HuH-7.5 (cell line): ENCODE results near the gene ENPP6.
"Not testable (repeated sequence)": the region's sequence is repeated elsewhere in the genome, so short reads cannot be mapped to it uniquely, and the experiment has no call there.

Experiments
- DNase-seq: peaks from one replicate; pipeline ENCODE4 v3.0.0; 2011; ENCODE audit warnings: low spot score

The ENPP6 gene

DNA sequence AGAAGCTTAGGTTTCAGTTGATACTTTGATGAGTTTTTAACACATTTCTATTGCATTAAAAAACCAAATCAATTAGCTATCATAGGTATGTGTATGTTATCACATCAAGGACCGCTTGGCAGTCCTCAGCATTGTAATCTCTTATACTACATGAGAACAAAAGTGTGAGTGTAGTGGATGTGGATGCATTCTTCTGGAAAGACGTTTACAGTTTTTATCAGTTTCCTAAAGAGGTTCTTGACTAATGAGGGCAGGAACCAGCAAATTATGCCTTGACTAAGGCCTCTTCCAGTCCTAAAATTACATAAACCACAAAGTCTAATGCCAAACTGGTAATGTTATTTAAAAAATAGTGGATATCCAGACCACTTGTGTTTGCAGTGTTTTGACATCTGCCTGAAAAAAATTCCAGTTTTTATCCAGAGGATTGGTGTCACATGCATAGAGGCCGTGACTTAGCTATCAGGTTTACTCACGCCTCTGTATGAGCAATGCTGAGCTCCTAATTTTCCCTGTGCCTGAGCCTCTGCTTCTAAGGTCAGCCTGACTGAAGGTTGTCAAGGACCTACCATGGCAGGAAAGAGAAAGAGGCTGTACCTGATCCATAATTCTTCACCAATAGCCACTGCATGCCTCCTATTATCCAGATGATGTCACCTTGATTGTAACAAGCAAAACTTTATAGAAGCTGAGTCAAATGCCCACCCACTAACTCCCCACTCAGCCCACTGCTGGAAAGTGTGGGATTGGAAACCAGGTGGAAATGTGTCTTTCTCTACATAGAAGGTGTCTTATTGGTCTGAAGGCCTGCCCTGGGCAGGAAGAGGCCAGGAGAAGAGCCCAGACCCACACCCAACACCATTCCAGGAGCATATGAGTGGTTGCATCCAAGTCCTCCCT is 68.7 kb downstream of the ENPP6 start:
- DNase-seq: no peak

DNA sequence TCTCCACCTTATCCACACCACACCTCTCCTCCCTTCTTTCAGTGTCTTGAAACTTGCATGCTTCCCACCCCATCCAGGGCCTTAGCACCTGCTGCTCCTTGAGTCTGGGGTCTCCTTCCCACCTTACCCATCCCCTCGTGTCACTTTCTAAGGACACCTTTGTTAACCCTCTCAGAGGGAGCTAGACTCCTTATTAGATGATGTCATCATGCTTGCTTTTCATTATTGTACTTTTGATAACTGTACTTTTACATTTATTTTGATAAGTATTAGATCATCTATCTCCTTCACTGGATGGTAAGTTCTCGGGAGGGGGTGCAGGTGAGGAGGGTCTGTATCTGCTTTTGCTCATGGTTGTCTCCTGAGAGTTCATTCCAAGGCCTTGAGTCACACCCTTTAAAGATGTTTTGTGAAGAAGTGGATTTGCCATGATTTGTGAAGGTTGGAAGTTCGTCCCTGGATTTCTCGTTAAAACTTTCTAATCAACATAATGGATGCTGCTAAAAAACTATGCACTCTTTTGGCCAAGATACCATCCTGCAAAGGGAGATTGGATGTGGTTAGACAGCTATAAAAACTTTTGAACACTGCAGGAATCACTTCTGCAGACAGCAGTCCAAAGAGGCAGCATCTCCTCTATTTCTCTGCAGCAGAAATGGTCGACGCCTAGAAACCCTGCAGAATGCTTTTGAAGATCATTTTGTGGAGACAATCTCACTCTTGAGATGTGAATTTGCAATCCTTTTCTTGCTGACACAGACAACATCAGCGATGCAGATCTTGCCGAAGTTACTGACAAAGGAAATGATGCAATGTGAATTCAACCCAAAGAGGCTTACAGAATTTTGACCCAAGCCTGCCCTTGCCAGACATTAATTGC is 69.6 kb downstream of the ENPP6 start:
- DNase-seq: no peak

DNA sequence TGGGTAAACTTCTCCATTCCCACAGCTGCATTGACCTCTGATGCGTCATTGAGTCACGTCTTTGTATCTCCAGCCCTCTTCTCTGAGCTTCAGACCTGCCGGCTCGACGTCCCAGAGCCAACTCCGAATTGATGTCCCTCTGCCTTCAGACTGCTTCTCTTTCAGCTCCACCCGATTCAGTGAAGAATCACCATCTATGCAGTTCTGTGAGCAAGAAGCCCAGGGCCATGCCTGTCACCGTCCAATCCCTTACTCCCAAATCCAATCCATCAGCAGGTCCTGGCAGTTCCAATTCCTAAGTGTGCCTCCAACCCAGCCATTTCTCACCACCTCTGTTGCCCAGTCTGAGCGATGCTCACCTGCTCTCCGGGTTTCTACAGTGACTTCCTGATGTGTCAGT is 70.7 kb downstream of the ENPP6 start:
- no peak for DNase-seq

DNA sequence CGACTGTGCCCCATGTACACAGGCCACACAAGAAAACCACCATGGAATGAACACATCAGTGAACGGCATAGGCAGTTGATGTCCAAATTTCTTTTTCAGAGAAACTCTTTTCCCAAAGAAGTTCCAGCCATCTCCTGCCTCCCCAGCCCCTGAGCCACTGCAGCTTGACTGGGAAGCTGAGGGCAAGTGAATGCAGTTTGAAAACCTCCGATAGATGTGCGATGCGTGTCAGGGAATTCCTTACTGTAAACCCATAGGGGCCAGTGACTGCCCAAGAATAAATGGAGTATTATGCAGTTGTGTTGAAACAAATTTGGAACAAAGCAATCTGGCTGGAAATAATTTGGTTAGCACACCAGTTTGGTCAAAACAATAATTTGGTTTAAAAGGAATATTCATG is 72.1 kb downstream of the ENPP6 start:
- no peak for DNase-seq

DNA sequence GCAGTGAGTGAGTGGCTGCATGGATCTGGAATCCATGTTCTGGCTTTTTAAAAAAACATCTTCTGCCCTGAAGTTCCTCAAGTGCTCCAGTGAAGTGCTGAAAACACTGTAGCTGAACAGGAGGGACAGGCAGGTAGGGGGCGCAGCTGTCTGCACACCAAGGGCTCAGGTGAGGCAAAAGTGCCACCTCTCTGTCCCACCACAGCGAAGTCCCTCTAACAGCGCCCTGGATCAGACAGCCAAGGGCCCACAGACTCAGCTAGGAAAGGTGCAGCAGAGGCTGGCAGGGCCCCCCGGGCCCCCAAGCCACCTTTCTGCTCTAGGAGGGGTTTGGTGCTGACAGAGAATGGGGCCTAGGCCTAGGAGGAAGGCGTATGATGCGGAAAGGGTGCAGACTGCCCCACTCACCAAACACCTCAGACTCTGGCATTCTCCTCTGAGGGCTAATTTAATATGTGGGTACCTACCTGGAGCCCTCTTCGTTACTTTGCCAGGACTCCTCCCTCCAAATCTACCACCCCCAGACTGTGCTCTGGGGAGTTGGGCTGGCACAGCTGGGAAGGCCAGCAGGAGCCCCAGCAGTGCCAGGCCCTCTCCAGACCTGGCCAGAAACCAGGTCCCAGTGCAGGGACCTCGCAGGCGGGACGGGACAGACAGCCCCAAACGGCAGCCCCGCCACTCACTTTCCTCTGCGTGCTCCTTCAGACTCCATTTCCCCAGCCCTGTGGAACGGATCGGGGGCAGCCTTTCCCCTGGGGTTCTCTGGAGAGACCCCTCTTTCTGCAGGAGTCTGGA is 73.7 kb downstream of the ENPP6 start:
- no peak for DNase-seq

DNA sequence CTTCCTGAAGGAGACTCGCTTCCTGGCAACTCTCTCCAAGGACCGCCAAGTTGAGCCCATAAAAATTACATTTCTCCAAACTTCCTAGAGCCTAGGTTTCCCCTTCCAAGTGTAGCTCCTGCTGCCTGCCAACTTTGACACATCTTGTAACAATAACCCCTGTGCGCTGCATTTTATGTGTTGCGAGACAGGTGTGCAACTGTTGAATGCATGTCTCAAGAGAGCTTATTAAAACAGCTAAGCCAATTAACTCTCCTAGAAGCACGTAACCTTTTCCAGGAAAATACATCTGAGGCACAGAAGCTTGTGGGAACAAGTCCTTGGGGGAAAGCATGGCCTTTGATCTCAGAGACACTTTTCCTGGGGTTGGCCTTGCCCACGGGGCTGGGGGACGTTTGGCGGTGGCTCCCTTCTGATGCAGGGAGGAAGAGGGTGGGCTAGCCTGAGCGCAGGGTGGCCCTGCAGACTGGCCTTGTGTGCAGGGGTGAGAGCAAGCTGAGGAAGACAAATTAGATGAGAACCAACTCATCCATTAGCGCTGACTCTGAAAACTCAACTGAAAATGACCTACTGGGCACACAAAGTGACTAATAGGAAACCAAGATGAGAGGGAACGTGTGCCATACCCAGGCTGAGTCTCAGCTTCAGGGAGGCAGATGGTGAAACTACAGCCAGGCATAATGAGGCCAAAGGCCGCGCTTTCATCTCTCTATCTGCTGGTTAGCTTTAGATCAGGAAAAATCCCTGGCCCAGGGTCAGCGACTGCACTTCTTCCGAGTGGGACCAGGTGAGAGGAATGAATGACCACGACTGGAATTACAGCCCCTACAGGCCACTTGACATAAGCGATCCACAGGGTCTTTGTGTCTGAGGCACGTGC is 75.3 kb downstream of the ENPP6 start:
- no peak for DNase-seq

DNA sequence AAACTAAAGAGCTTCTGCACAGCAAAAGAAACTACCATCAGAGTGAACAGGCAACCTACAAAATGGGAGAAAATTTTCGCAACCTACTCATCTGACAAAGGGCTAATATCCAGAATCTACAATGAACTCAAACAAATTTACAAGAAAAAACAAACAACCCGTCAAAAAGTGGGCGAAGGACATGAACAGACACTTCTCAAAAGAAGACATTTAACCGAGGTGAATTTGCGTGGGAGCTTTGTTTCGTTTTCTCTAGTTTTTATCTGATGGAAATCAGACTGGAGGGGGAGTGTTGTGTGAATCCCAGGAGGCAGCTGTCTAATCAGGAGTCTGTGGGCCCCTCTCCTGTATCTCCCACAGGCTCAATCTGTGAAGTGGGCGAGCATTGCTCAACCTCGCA is 76.8 kb downstream of the ENPP6 start:
- not testable (repeated sequence) for DNase-seq

DNA sequence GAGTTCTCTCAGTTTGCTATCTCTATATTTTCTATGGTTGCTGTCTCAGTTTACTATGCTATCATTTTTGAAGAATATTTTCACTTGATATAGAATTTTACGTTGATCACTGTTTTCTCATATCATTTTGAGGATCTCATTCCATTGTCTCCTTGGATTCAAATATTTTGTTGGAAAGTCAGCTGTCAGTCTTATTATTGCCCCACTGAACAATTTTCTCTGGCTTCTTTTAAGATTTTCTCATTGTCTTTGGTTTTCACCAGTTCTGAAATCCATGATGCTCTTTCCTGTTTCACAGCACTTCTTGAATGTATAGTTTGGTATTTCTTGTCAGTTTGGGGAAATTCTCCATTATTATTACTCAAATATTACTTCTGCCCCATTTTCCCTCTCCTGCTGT is 81.1 kb downstream of the ENPP6 start:
- DNase-seq: no peak

DNA sequence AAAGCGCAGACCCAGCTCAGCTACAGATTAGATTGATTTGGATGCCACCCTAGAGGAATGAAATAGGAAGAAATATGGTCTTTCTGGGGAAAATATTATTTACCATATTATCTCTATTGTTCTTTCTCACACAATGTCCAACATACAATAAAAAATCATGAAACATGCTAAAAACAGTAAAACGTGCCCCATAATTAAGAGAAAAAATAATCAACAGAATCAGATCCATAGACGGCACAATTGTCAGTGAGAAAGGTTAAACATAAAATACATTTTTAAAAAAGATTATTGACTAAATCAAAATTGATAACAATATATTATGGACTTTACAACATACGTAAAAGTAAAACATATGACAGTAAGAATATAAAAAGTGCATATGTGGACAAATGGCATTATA is 90.9 kb downstream of the ENPP6 start:
- DNase-seq: no peak

DNA sequence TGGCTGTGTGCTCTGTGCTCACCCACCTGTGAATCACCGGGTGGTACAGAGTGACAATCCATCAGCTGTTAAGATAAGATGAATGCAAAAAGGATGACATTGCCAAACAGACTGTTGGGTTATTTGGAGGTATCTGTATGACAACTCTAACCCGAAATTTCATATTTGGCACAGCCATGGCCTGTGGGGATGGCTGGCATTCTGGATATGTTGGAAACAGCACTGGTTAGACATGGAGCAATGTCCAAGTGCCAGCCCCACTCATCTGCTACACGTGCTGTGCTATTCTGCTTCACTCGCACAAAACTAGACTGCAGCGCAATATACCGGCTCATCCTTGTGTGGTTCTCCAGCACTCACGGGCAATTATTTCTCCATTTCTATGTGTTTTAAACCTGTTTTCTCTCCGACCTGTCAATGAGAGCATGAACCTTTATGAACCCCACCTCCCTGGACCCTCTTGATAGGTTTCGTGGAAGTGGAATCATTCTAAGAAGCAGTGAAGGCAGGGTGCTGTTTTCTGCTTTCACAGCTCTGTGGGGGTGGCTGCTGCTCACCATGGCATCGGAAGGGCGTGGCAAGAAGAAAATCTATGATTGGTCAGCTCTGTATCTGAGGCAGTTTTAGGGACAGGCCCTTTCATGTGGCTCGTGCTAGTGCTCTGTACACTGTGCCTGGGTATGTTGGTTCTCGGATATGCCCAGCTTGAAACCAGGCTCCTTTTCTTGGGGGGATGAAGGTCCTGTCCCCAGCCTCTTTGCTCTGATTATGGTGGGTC is 94.9 kb downstream of the ENPP6 start:
- no peak for DNase-seq

DNA sequence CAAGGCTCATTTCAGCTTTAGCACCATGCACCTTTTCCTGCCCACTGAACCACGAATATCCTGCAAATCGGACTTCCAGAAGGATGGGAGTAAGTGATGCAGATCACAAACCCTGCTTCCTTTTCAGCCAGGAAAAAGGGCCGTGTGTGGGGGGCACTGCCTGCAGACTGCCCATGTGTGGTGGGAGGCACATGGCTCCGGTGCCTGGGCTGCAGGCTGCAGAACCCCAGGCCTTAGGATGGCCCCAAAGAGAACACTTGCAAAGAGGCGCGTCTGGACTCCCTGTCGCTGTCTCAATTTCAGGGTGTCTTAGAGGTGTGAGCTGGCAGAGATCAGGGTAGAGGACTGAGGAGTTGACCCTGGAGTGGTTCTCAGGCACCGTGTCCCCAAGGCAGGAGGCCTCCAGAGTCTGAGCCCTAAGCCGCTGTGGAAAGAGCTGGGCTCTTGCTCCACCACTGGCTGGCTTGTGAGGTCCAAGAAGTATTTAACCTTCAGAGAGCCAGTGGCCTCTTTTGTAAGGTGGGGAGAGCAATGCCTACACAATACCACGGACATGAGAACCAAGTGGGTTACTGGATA is 97.0 kb downstream of the ENPP6 start:
- no peak for DNase-seq

DNA sequence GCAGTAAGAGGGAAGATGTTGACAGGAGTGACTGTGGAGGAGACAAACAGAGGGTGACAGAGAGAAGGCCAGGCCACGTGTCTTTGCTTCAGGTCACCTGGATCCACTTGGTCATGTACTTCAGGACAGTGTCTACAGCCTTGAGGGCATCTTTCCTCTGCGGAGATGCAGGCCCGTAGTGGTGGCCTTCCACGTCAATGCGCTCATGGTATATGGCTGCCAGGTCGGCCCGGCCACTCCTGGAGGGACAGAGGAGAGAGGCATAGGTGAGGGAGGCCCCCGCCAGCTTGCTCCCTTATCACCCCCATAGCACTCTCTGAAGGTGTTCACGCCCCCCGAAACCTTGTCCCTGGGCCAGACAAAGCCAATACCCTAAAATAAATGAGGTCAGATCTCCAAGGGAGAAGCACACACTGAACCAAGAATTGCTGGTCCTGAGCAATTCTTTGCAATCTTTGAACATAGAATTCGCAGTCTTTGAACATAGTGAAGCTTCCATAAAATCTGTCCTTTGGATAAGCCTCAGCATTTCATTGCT is 99.9 kb downstream of the ENPP6 start:
- no peak for DNase-seq

DNA sequence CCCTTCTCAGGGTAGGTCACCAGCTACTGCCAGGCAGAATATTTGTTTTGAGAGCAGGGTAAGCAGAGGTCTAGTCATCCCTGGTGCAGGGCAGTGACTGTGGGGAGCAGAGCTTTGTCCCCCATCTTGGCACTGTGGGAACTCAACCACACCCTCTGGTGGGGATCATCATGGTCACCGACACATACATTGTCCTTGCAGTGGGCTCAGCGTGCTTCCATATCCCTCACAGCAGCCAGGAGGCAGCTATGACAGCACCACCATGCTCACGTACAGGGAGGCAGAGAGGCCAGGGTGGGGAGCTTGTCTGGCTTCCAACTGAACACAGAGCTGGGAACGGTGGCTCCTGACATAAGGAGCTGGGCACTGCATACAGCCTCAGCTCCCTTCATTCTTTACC is 102.3 kb downstream of the ENPP6 start:
- no peak for DNase-seq

DNA sequence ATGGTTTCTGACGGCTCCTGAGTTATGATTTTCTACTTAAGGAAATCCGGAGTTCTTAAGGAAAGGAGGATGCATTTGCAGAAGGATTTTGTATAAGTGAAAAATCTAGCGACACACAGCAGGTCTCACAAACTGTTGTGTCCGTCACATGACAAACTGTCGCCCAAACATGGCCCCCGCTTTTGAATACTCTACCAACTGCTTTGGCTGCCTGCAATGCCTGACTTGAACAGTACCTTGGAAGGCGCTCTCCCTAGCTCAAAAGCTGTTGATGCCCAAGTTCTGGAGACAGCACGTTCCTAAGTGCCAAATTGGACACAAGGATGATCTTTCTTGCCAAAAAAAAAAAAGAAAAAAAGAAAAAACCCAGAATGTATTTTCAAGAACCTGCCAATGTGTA is 103.2 kb downstream of the ENPP6 start:
- DNase-seq: no peak

DNA sequence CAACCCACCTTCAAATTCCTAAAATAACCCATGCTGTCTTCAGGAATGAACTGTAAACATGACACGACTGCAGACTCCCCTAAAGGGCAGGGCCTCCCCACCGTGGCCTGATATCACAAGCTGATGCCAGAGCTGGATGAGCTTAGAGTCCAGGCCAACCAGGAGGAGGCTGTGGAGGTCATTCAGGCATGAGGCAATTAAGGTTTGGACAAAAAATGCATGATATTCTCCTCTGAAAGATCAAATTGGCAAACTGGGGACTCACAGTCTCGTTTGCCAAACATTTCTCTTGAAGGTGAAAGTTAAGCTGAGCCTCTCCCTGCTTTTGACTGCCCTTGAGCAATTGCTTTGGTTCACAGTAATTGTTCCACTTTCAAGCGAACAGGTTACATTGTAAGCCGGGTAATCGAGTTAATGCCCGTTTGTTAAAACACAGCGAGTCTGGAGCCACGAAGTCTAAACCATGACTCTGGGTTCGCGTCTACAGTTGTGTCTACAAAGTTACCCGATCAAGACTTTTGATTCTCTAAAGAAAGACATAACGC is 105.6 kb downstream of the ENPP6 start:
- no peak for DNase-seq

DNA sequence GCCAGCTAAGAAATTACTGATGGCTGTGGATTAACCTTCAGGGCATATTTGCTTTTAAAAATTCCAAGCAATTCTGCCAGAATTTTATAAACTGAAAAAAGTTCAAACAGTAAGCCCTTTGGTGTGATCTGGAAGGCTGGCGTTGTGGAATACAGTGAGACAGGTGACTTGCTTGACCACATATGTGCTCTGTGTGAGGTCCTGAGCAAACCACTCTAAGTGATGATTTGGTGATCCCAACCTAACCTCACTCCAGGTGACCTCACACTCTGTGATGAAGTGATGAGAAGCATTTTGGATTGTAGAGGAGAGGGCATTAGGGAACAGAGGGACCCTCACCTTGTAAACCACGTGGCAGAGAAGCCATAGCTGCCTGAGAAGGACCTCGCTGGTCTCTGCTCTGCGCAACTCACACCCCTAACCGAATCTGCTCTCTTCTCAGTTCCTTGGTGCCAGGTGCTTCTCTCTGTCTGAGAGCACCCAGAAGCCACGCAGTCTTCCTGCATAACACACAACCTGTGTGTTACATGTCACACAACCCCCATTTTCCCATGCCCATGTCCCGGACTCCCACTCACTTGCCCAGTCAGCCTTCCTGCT is 106.3 kb downstream of the ENPP6 start:
- DNase-seq: no peak

DNA sequence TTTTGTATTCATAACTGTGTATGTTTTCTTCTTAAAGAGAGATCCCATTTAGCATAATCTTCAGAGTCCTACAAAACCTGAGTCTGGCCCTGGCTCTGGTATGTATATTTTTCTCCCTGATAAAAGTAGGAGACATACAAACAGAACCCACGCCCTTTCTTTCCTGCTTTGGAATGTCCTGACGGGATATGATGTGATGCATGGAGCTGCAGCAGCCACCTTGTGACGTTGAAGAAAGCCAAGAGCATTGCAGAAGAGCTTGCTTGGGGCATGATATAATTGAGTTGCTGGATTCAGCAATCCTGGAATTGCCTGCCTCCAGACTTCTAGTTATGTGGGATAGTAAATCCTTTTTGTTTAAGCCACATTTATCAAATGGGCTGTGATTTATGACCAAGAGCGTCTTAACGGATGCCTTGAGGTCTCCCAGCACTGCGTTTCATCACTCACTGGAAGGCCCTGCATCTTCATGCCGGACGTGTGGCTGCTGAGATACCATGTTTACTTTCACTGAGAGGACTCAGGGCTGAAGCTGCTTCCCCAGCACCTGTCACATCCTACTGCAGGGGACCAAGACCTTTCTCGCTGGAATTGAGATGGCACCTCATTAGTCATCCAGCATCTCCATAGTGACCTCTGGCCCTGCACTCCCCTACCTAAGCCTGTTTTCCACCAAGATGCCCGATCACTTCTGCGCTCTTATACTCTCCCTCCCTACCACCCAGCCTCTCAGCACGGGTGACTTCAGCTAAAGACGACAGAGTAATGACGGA is 107.0 kb downstream of the ENPP6 start:
- no peak for DNase-seq

DNA sequence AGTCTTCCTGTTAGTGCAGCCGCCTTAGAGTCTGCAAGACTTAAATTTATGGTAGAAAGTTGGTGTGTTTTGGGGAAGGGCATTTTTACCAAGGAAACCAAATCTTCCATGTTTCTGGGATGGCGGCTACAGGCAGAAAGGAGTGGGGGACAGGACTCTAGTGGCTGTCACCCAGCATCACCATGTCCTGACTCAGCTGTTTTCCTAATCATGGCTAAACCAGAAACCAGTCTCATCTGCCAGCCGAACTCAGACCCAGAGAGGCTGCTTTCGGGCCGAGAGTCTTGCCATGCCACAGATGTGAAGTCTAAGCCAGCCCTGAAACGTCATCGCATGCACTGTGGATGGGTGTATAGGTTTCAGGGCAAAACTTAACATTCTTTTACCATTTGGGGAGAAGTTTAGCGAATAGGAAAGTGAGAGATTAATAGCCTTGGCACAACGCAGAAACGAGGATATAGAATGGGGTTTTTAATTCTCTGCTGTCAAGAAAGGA is 109.6 kb downstream of the ENPP6 start:
- DNase-seq: no peak
